Daoy (cell line): ENCODE measurements around the gene SEC23IP. TPM values are rescaled to one million over a fixed set of nuclear protein-coding genes. Genes with fewer than 3 reads are reported as not detected.

Experiments used
- DNase-seq: peaks from one replicate; pipeline ENCODE4 v3.0.0-alpha.2; 2015; ENCODE audit warnings: low read depth
- total RNA-seq: library from RNA; depleted of rRNA; stranded (reverse); fragments of >200 nt; shearing (Covaris generic); gene quantifications from 2 replicates; pipeline ENCODE4 v1.2.3, GENCODE V29; 2014; rRNA removed

The SEC23IP gene
- total RNA-seq, 1 experiment from 2014 or later: 20.8 TPM

DNA sequence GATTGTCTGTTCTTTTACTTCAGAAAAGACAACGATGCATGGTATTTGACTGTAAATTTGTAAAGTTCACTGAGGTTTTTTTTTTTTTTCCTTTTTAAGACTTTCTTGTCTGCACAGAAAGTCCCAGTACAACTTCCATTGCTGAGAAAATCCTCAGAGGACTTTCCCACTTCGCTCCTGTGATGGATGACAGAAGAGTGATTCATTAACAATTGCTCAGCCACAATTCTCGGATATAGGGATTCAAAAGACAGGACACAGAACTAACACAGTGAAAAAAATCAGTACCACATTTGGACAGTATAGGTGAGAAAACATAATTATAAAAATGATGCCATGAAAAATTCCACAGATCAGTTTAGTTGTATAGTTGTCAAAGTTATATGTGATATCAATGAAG lies 48.0 kb downstream of the SEC23IP start:
- DNase-seq: peak; percentile 6

DNA sequence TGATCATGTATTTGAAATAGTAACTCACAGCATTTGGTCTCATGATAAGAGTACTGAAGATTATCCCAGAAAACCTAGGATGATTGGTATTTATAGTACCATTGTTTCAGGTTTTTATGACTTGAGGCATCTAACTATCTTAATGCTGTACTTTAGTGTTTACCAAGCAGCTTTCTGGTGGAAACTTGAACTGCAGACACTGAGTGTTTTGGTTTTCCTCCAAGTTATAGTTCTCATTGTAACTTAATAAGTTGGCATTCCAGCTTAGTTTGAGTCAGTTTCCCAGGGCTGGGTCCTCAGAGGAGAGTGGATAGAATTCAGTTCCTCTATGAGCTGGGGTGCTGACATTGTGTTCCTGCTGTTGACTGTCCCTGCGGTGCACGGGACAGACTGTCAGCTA lies 50.4 kb downstream of the SEC23IP start:
- DNase-seq: no peak

- DNase-seq: no peak
Measured at GRCh38 chr10:119945805-119946204, 53.3 kb downstream of the SEC23IP start.

DNA sequence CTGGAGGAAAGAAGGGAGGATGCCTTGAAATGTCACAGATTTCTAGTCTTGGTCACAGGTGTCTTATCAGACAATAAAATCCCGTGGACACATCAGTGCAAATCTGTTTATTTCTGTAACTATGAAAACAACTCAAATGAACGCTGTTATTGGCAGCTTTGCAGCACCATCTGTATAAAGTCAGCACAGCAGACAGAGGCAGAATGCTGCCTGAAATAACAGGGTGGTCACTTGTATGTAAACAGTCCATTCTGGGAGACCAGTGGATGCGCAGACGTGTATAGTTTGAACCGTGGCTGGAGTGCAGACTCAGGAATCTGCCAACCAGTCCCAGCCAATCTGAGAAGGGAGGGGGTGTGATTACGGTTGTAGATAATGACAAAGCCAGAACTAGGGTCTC lies 54.8 kb downstream of the SEC23IP start:
- no peak for DNase-seq

DNA sequence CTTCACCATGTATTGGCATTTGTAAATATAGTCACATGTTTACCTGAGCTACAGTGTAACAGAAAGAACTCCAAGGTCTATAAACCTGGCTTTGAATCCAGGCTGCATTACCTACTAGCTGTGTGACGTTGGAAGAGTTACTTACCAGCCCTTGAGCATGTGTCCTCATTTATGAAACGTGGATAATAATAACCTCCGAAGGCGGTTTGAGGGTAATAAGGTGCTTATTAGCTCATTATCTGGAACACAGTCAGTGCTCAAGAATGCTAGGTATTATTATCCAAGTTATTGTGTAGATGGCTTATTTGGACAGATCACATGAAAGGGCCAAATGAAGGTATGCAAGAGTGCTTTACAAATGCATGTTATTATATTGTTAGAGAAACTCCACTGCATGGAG lies 64.9 kb downstream of the SEC23IP start:
- DNase-seq: no peak

GRCh38 chr10:119962837-119963236 lies 70.3 kb downstream of the SEC23IP start:
- no peak for DNase-seq

- DNase-seq: no peak
Measured at GRCh38 chr10:119967066-119967465, 74.5 kb downstream of the SEC23IP start.

GRCh38 chr10:119969609-119970008 lies 77.1 kb downstream of the SEC23IP start:
- DNase-seq: no peak

DNA sequence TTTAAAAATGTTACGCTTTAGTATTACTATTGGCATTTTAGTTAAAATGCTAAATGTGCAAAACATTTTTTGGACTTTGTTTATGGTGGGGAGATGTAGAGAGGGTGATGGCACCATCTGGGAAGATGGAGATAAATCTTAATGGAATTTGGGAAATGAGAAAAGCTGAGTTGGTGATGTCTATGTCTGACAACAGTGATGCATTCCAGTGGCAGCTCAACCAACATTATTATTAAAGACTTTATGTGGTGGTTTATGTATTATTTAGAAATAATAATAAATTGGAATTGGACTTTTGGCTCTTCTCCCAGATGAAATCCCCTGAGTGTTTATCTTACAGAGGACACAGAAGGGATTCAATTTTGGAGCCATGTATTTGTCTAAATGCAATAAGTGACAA lies 77.6 kb downstream of the SEC23IP start:
- DNase-seq: no peak

DNA sequence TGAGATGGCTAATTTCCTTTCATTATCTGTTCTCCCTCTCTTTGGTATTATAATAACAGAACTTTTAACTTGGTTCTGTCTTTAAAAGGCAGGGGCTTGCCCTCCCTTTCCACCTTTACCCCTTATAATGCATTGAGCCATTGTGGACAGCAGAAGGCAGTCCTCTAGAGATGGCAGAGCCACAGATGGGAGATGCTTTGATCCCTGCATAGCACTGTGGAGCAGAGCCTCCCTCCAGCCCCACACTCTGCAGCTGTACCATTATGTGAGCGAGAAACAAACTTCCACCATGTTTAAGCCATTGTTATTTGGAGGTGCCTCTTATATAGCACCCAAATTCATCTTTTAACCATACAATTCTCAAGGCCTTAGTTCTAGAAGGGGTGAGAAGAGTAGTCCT lies 78.4 kb downstream of the SEC23IP start:
- no peak for DNase-seq

DNA sequence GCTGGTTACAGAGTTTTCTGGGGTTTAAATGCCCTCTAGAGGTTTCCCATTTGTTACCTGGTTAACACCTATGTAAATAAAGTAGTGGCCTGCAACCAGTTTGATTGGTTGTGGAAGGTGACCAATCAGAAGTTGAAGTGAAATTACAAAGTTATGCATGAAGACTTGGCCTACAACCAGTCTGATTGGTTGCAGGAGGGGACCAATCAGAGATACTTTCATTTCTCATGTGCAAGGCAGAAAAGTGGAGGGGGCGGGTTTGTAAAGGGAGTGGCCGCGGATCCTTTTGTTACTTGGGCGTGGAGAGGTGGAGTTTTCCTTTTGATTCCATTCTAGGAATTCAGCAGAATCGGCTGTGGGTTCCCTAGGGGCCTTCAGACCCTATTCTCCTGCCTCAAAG lies 80.8 kb downstream of the SEC23IP start:
- DNase-seq: peak; percentile 19

- DNase-seq: no peak
Measured at GRCh38 chr10:119976421-119976820, 83.9 kb downstream of the SEC23IP start.

DNA sequence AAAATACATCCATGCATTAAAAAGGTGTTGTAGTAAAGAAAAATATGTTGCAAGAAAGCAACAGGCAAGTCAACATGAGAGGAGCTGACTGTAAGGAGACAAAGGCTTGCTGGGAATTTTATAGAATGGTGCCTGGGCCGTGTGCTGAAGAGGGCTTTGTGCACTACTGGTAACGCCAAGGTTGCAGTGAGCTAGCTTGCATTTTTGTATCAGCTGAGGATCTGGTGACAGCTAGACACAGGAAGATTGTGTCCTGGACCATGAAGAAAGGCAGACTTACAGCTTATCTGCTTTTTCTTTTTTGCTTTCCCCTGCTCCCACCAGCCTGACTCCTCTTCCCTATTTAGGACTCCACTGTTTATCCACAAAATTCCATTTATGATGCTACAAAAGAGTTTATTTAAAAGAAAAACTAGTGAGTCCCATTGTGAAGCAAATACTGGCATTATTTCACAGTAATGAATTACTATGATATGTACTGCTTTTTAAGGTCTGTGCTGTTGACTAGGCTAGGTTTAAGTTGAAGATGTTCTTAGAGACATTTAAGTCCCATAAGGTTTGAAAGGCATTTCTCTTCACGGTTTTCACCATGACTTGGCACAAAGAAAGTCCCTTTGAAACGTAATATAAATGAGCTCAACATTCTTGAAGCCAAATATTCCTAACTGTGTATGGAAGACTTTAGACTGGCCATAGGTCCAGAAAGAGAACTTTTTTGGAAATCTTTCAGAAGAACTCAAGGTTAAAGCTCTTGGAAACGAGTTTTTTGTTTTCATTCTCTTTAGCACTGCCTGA lies 88.6 kb downstream of the SEC23IP start:
- no peak for DNase-seq

DNA sequence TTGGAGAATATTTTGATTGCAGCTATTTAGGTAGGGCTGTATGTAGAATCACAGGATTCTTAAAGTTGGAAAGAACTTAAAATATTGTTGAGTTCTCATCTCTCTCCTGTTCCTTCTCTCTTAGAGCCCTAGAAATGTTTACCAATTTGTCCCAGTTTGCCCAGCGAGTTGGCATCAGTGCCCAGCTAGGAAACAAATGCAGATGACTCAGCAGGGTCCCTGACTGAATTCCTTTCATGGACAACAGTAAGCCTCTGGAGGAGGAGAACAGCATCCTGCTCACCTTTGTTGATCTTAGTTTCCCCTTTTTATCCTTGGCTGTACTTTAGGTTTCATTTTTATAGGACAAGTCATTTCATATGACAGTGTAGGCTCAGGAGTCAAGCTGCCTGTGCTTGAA lies 89.3 kb downstream of the SEC23IP start:
- no peak for DNase-seq

DNA sequence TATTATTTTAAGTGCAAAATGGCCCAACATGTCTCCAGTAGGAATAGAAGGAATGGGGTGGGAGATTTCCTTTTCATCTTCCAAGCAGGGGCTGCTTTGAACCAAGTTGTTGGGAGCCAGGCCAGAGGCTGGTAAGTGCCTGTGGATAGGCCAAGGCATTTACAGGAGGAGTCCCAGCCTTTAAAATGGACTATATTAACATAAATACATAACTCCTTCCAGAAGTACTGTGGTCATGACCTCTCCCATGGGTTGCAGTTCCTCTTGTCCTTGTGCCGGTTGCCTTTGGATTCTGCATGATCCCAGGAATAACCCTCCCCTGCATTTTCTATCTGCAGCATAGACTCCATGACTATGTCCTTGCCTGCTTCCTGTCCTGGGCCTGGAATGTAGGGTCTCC lies 95.8 kb downstream of the SEC23IP start:
- DNase-seq: no peak

DNA sequence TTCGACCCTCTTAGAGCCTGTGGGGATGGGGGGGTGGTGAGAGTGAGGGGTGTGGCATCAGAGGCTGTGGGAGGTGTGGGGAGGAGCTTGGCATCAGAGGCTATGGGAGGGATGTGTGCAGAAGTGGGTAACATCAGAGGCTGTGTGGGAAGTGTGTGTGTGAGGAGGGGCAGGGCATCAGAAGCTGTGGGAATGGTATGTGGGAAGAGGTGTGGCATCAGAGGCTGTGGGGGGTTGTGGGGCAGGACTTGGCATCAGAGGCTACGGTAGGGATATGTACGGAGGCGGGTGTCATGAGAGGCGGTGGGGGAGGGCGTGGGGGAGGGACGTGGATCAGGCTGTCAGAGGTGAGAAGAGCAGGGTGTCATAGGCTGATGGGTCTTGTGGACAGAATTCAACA lies 97.4 kb downstream of the SEC23IP start:
- DNase-seq: no peak

DNA sequence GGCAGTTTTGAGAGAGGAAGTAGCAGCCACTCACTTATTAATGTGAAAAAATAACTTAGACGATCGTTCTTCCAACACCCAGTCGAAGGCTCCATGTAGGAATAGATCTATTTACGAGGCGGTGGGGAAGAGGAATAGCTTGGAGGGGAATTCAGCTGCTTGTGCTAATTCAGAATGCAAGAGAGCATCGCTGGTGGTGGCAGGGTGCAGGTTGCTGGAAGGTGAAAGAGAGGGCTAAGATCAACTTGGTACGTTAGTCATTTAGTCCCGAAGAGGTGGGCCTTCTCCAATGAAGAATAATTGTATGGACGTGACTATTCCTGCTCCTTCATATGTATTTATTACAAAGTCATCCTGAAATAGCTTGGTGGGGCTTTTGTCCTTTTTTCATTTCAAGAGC lies 98.5 kb downstream of the SEC23IP start:
- DNase-seq: no peak

- DNase-seq: no peak
Measured at GRCh38 chr10:119991816-119992215, 99.3 kb downstream of the SEC23IP start.

Other genes with a start within 250 kb of the SEC23IP start
- gene BAG3, start 241.3 kb upstream of the SEC23IP start, total RNA-seq: 6.9 and 9.4 TPM in 2 replicates
- gene INPP5F, start 166.7 kb upstream of the SEC23IP start, total RNA-seq: 7.9 and 12.9 TPM in 2 replicates
- 60.6 and 70.4 TPM in 2 replicates for gene MCMBP, start 19.9 kb upstream of the SEC23IP start, total RNA-seq